ENCODE data around the gene SLC7A11.

SLC7A11 gene

GRCh38 chr4:138242076-138242833 is at the start of gene SLC7A11:
Gene SLC7A11, minus strand, starts transcription at chr4:138242349. Its CDS starts 280 bp downstream, at chr4:138242069.
- DNase-seq, result peak; percentile 94

DNA sequence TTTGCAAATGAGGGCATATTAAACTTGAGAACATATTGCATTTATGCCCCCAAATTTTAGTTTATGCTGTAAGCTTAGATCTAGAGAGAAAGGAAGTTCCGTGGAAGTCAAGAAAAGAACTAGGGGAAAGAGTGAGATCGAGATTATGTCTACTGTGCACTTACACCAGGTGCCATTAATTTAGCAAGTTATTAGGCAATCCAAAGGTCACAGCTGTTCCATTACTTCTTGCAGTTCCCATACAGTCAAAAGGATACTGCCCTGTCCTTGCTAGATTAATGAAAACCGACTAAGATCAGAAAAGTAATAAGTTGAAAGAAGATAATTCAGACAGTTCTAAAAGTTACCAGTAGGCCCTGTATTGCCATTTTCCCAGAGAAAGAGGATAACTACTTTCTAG is 49.3 kb upstream of the SLC7A11 start:
- no peak for DNase-seq

- no peak for DNase-seq
Measured at GRCh38 chr4:138290805-138291204, 48.7 kb upstream of the SLC7A11 start.

DNA sequence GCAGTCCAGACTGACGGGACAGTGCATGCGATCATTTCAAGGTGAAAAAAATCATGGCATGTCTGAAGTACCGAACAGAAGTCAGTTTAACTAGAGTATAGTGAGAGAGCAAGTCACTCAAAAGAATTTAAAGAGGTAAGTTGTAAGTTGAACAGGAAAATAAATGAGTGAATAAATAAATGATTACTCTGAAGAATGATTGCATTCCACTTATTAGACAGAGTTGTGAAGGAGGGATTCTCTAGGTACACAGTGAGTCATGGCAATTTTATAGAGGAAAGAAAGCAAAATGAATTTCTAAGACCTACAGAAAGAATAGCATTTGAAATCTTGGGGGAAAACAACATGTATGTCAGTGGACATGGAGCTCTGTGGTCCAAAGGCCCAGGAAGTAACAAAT is 37.1 kb upstream of the SLC7A11 start:
- DNase-seq, result no peak

DNA sequence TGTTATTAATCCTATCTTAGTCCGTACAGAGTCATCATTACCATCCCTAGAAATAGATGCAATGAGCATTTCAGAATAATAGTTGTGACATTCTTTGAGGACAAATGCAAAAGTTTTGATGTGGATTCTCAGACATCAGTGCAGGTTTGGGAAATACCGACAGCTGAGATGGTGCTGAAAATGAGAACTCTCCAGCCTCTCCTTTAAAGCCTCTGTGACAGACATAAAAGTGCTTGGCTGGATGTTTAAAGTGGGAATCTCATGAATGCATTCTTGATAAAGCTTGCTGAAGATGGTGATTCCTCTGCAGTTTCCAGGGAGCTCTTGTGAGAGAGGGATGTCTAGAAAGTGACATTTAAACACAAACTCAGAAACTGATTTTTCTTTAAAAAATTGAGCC is 35.0 kb upstream of the SLC7A11 start:
- no peak for DNase-seq

DNA sequence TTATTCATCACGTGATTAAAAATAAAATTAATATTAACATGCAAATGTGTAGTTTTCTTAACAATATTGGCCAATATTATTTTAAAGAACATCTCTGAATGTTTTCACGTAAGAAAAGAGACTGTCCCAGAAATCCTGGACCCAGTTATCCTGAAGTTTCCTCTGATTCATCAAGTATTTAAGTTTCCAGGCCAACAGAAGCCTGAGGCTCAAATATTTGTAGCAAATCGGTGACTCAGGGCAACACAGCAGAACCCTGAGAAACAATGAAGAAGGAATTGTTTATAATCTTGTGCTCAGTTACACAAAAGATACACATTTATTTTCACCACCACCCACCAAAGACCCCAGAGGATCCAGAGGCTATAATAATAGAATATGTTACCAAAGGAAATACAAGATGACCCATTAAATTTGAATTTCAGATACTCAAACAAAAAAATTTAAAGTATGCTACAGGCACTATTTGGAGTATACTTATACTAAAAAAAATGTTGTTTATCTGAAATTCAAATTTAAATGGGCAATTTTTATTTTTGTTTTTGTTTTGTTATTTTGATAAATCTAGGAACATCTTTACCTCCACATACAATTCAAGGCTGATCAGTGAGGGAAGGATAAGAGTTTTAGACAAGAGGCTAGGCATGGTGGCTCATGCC is 33.9 kb upstream of the SLC7A11 start:
- DNase-seq, result no peak

GRCh38 chr4:138275216-138275615 is 33.1 kb upstream of the SLC7A11 start:
- DNase-seq, result no peak

DNA sequence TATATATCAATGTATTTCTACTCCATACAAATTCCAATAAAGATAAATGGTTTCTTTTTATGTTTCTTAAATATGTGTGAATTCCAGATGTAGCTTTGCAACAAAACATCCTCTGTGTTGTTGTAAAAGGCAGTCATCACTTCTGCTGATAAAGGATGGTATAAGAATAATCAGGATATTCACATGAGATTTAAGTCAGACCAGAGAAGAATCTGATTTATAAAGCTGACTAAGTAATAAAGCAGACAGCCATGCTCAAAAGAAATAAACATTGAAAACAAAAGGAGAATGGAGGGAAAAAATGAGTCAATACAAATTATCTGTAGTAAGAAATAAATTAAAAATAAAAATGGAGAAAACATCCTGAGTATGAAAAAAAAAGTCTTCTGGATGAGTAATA is 27.0 kb upstream of the SLC7A11 start:
- no peak for DNase-seq

- no peak for DNase-seq
Measured at GRCh38 chr4:138267835-138268234, 25.7 kb upstream of the SLC7A11 start.

DNA sequence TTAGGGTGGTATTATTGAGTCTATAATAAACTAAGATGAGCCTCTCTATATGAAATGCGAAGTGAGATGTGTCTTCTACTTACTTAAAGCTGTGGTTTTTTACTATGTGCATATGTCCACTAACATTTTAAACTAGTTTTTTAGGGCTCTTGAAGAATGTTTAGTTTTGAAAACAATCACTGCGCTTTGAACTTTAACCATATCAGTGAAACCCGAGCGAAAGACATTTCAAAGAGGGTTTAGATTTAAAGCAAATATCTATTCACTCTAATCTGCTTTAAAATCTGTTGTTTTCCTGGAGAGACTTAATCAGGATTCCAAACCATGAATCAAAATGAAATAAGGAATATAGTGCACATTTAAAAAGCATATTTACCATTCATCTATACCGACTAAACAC is 24.8 kb upstream of the SLC7A11 start:
- DNase-seq, result no peak

GRCh38 chr4:138263247-138263816 is 21.2 kb upstream of the SLC7A11 start:
- DNase-seq, result no peak

GRCh38 chr4:138262469-138262868 is 20.3 kb upstream of the SLC7A11 start:
- DNase-seq, result no peak

- DNase-seq, result no peak
Measured at GRCh38 chr4:138262030-138262429, 19.9 kb upstream of the SLC7A11 start.

DNA sequence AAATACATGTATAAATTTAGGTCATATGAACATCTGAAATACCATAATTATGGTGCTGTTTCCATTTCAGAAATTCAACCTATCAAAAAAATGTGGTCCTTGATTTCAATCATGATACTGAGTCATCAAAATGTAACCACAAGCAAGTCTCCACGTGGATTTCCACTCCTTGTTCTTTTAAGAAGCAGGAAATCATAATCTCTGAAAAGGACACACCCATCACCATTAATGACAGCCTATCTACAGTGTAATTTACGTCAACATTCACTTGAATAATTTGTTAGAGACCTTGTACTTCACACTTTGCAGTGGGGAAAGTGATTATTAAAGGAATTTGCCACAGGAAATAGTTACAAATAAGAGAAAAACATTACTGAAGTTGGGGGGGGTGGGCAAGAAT is 17.7 kb upstream of the SLC7A11 start:
- no peak for DNase-seq

DNA sequence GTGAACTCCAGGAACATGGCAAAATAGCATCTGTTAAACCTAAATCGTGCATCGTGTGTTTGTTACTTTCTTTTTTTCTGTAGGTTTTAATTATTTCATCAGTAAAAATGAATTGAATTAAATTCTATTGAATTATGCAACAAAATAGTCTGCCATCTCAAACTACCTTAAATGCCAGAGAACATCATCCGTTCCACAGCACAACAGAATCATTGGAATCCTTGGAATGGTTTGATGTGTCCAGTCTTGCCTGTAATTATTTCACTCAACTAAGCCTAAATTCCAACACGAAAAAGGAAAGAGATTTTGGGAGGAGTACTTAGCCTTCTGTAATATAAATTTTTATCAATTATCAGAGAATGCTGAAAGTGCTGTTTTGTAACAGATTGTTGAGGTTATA is 17.1 kb upstream of the SLC7A11 start:
- no peak for DNase-seq

DNA sequence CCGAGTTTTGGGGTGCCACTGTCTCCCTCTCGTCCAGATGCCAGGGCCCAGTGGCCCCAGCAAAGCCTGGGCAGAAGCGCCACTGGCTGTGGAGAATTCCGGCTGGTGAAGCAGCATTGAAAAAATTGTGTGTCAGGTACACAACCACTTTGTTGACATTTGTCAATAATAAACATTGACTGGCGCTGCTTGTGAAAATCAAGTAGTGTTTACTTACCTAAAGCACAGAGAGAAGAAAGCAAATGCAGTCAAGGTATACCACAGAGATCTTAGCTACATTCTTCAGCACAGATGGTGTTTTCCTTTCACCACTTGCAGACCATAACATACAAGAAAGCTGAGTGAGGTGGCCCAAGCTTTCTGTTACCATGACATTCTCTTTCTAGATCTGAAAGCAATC is 14.5 kb upstream of the SLC7A11 start:
- no peak for DNase-seq

DNA sequence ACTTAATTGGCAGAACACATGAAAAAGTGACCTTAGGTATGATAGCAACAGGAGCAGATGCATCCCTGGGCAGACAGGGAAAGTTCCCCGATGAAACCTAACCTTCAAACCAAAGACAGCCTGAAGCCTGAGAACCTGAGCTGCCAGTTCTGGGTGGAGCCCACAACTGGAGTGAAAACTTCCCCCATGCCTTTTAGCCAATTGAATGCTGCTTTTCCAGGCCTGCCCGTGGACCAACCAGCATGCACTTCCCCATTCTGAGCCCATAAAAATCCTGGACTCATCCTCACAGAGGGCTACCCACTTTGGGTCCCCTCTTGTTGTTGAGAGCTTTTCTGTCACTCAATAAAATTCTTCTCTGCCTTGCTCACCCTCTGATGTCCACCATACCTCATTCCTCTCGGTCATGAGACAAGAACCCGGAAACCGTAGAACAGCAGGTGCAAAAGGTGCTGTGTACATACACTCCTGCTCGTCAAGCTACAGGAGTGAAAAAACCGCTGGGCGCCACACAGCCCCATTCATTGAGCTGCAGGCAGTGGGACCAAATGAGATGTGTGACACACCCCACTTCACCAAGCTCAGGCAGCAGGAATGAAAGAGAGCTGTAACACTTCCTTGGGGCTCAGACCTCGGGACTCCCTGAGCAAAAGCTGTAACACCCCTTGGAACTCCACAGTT is 13.9 kb upstream of the SLC7A11 start:
- DNase-seq, result no peak

GRCh38 chr4:138252551-138252950 is 10.4 kb upstream of the SLC7A11 start:
- DNase-seq, result no peak

GRCh38 chr4:138251938-138252337 is 9.8 kb upstream of the SLC7A11 start:
- DNase-seq, result no peak

GRCh38 chr4:138249132-138249531 is 7.0 kb upstream of the SLC7A11 start:
- no peak for DNase-seq

DNA sequence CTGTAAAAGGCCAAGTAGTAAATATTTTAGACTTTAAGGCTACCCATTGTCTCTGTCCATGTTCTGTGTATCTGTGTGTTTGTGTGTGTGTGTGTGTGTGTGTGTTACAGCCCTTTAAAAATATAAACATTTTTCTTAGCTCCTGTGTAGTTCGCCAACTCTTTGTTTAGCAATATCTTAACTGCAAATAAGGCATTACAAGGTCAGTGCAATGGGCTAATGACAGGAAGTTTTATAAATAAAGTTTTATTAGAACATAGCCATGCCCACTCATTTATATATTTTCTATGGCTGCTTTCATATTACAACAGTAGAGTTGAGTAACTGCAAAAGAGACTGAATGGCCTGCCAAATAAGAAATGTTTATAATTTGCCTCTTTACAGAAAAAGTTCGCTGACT is 5.9 kb upstream of the SLC7A11 start:
- DNase-seq, result no peak

GRCh38 chr4:138247643-138248042 is 5.5 kb upstream of the SLC7A11 start:
- no peak for DNase-seq

DNA sequence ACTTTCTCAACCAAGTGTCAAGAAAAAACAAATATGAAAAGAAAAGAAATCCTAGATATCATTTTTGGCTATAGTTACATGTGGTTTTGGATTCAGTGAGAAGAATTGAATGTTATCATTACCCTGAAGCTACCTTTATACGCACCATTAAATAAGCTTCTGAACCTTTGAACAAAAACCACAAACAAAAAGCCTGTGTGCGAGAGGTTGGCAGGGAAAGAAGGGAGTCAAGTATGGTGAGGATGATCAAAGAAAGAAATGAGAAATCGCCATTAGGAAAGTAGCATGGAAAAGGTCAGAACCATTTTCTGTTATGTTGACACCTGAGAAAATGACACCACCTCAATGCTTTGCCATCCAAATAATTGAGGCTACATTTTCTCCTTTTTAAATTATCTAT is 1.2 kb upstream of the SLC7A11 start:
- DNase-seq, result no peak

DNA sequence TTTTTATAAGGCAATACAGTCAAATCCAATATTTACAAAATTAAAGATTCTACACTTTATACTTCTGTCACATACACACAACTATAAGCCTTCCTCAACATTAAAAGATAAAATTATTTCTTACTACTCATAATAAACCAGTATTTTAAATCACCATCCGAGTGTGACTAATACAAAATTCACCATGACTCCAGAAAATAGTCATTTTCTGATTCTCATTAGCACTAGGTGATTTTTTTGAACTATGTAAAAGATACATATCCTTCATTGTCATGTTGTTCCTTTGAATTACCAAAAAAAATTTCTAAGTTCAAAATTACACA is 646 bp upstream of the SLC7A11 start:
- DNase-seq, result peak; percentile 36

Data from activated CD4-positive, alpha-beta T cell treated with anti-CD3 and anti-CD28 coated beads, Interleukin-10, Interleukin-2, amounts not matched to agents 100 ng/mL and 50 ng/mL, durations not matched to agents 16 hours and 8 hours (primary cell).